Activated CD8-positive, alpha-beta memory T cell treated with anti-CD3 and anti-CD28 coated beads, Interleukin-2, amount 50 U/mL, for 24 hours (primary cell): ENCODE measurements around the gene FLT4.

ENCODE experiments used
- DNase-seq: peaks from one replicate; pipeline ENCODE4 v3.0.0-alpha.2; 2020; ENCODE audit errors: extremely low read depth

The FLT4 gene

GRCh38 chr5:180642181-180642775 lies 7.1 kb downstream of the FLT4 start:
- DNase-seq: no peak

- no peak for DNase-seq
Measured at GRCh38 chr5:180641566-180641900, 7.9 kb downstream of the FLT4 start.

GRCh38 chr5:180640861-180641565 lies 8.4 kb downstream of the FLT4 start:
- no peak for DNase-seq

GRCh38 chr5:180640611-180640860 lies 8.9 kb downstream of the FLT4 start:
- DNase-seq: no peak

GRCh38 chr5:180639741-180640610 lies 9.4 kb downstream of the FLT4 start:
- DNase-seq: no peak

GRCh38 chr5:180639287-180639686 lies 10.1 kb downstream of the FLT4 start:
- no peak for DNase-seq

- no peak for DNase-seq
Measured at GRCh38 chr5:180637962-180638680, 11.3 kb downstream of the FLT4 start.

- no peak for DNase-seq
Measured at GRCh38 chr5:180636403-180637075, 12.9 kb downstream of the FLT4 start.

GRCh38 chr5:180636016-180636402 lies 13.4 kb downstream of the FLT4 start:
- DNase-seq: no peak

GRCh38 chr5:180633283-180634177 lies 15.9 kb downstream of the FLT4 start:
- DNase-seq: no peak

- no peak for DNase-seq
Measured at GRCh38 chr5:180632768-180633167, 16.6 kb downstream of the FLT4 start.

GRCh38 chr5:180631549-180632383 lies 17.6 kb downstream of the FLT4 start:
- no peak for DNase-seq

GRCh38 chr5:180630426-180630825 lies 19.0 kb downstream of the FLT4 start:
- no peak for DNase-seq

- no peak for DNase-seq
Measured at GRCh38 chr5:180629831-180630382, 19.5 kb downstream of the FLT4 start.

- DNase-seq: no peak
Measured at GRCh38 chr5:180628827-180629750, 20.3 kb downstream of the FLT4 start.

GRCh38 chr5:180628211-180628610 lies 21.2 kb downstream of the FLT4 start:
- DNase-seq: no peak

- no peak for DNase-seq
Measured at GRCh38 chr5:180627386-180628120, 21.8 kb downstream of the FLT4 start.
